NK-92 treated with Interleukin-12 subunit alpha and Interleukin-12 subunit beta, amount 100 ng/mL, for 24 hours (cell line): ENCODE measurements around the gene VAC14.

Experiments used
- DNase-seq: peaks from one replicate; lab custom pipeline; 2025; lab: John Stamatoyannopoulos, UW

Gene VAC14

GRCh38 chr16:70725024-70725911 is 75.7 kb downstream of the VAC14 start:
- DNase-seq, result no peak

- DNase-seq, result no peak
Measured at GRCh38 chr16:70724146-70725023, 76.6 kb downstream of the VAC14 start.

GRCh38 chr16:70723740-70724145 is 77.2 kb downstream of the VAC14 start:
- DNase-seq, result no peak

- no peak for DNase-seq
Measured at GRCh38 chr16:70721202-70721963, 79.6 kb downstream of the VAC14 start.

- DNase-seq, result no peak
Measured at GRCh38 chr16:70720425-70721201, 80.3 kb downstream of the VAC14 start.

GRCh38 chr16:70717065-70717464 is 83.9 kb downstream of the VAC14 start:
- DNase-seq, result no peak

- no peak for DNase-seq
Measured at GRCh38 chr16:70715860-70716357, 85.0 kb downstream of the VAC14 start.

GRCh38 chr16:70715055-70715858 is 85.7 kb downstream of the VAC14 start:
- no peak for DNase-seq

DNA sequence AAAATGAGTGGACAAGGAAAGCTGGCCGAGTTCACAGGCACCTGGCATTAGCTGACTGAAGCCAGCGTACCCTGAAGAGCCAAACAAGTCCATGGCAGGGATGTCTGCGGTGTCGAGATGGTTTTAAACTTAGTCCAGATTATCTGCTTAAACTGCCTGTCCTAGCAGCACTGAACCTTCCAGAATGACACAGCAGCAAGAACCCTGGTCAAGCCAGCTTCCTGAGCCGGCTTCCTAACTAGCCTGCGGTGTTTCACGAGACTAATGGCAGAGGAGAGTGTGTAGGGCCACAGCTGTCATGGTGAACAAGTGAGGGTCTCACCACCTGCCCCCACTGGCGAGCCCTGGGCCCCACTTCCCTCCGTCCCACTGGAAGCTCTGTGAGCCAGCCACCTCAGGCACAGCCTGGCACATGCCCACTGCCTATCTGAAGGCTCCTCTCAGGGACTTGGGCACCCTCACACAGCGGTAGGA is 86.3 kb downstream of the VAC14 start:
- no peak for DNase-seq

DNA sequence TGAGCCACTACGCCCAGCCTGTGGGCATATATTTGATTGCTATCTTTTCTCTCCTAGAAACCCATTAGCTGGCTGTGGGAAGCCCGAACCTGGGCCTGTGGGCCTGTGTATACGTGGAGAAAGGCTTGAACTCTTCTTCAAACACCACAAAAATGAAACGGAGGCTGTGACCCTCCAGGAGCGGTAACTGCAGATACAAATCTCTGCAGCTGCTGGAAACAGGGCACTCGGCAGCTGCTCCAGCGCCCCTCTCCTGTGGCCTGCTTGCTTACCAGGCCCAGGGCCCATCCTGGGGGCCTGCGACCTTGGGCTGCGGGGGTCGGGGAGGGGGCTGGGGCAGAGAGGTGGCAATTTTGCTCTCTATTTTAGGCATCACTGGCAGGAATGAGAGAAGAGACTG is 87.1 kb downstream of the VAC14 start:
- no peak for DNase-seq

- no peak for DNase-seq
Measured at GRCh38 chr16:70713342-70713741, 87.6 kb downstream of the VAC14 start.

DNA sequence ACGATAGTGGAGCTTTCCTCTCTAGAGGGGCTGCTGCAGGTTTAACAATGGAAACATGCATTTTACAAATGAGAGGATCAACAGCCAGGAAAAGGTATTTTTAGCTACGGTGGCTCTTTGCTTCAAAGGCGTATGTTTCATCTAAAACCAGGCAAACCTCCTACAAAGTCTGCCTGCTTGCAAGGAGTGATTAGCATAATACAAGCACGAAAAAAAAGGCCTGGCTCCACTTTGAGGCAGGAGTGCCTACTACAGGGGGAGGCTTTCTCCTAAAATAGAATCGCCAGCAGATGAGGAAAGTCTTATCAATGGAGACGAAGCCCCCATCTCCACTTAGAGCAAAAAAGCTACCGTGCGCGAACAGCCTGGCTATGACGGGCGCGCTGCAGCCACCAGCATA is 88.0 kb downstream of the VAC14 start:
- no peak for DNase-seq

GRCh38 chr16:70712359-70712758 is 88.6 kb downstream of the VAC14 start:
- no peak for DNase-seq

- no peak for DNase-seq
Measured at GRCh38 chr16:70711211-70712031, 89.5 kb downstream of the VAC14 start.

DNA sequence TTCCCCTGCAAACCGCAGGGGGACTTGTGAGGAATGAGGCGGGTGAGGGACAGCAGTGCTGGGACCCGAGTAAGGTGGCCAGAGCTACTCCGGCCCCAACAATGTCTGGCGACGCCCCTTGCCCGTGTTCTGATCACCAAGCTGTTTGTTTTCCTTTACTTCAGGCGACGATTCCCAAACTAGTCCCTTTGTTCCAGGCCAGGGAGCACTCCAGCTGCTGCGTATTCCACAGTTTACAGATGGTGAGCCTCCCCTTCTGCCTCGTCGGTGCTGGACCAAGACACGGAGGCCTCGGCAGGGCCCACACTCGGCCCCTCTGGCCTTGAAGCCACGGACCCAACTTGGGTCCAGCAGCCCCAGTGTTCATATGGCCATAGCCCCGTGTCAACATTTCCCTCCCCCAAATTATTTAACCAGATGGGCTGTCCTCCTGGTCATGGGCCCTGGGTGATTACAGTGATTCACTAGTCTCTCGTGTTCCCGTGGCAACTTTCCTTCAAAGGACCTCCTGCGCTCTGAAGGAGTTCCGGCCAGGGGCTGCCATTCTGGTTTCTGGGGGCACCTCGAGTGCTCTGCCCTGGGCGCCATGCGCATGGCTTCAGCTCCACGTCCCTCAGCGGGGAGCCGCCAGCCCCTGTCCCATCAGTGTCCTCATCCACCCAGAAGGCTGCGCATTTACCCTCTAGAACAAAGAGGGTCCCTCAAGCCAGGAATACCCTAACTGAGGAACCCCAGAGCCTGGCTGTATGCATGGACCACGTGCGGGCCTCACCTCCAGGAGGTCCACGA is 90.3 kb downstream of the VAC14 start:
- no peak for DNase-seq

GRCh38 chr16:70709942-70710341 is 91.0 kb downstream of the VAC14 start:
- no peak for DNase-seq

DNA sequence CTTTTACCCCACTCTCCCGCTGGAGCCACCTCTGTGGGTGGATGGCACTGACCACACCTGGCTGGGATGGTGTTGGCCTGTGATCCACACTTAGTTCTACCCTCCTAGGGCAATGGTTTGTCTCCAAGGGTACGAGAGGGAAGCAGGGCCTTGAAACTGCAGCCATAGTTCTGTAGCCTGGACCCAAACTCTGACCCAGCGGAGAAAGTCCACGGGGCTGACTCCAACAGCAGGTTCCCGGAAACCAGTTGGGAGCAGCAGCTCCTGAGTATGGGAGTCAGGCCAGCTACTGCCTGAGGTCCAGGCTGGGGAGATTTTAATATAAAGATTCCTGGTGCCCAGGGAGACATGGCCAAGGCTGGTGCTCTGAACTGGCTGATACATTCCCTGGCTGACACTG is 91.5 kb downstream of the VAC14 start:
- no peak for DNase-seq
